Parathyroid adenoma (tissue), 2 donors: ENCODE results near the gene KRTAP10-12.
"Not testable (repeated sequence)": the region's sequence is repeated elsewhere in the genome, so short reads cannot be mapped to it uniquely, and the experiment has no call there.

Experiments used
- H2AFZ ChIP-seq: fragments of 300-600 bp; sonication (generic); one replicate; pipeline ENCODE4 v1.7.0; 2017; ENCODE audit warnings: antibody characterized with exemption, mild to moderate bottlenecking
- H3K27ac ChIP-seq: fragments of 300-600 bp; sonication (generic); one replicate; pipeline ENCODE4 v1.7.0; 2017
- H3K27me3 ChIP-seq: fragments of 300-600 bp; sonication (generic); one replicate; pipeline ENCODE4 v1.7.0; 2017; ENCODE audit warnings: low read length; ENCODE audit not compliant: control insufficient read depth, insufficient read depth
- H3K36me3 ChIP-seq: fragments of 300-600 bp; sonication (generic); one replicate; pipeline ENCODE4 v1.7.0; 2017; ENCODE audit warnings: low read length; ENCODE audit not compliant: control insufficient read depth, insufficient read depth
- H3K4me1 ChIP-seq: fragments of 300-600 bp; sonication (generic); one replicate; pipeline ENCODE4 v1.7.0; 2017; ENCODE audit warnings: control low read depth
- H3K4me2 ChIP-seq: fragments of 300-600 bp; sonication (generic); one replicate; pipeline ENCODE4 v1.7.0; 2017; ENCODE audit warnings: low read length
- H3K4me3 ChIP-seq: fragments of 300-600 bp; sonication (generic); one replicate; pipeline ENCODE4 v1.7.0; 2017; ENCODE audit warnings: low read depth, low read length
- H3K79me2 ChIP-seq: fragments of 300-600 bp; sonication (generic); one replicate; pipeline ENCODE4 v1.7.0; 2017; ENCODE audit warnings: control low read depth
- H3K9ac ChIP-seq: fragments of 300-600 bp; sonication (generic); one replicate; pipeline ENCODE4 v1.7.0; 2017; ENCODE audit warnings: mild to moderate bottlenecking
- H3K9me3 ChIP-seq: fragments of 300-600 bp; sonication (generic); one replicate; pipeline ENCODE4 v1.7.0; 2017; ENCODE audit warnings: low read length; ENCODE audit not compliant: control insufficient read depth
- TF ChIP-seq, protein P1 (sequence below): fragments of 300-600 bp; sonication (generic); IDR thresholded peaks from one replicate; pipeline ENCODE4 v1.7.0; 2017; ENCODE audit warnings: antibody characterized with exemption, mild to moderate bottlenecking
- donor health status: primary hyperparathyroidism.

KRTAP10-12 gene

DNA sequence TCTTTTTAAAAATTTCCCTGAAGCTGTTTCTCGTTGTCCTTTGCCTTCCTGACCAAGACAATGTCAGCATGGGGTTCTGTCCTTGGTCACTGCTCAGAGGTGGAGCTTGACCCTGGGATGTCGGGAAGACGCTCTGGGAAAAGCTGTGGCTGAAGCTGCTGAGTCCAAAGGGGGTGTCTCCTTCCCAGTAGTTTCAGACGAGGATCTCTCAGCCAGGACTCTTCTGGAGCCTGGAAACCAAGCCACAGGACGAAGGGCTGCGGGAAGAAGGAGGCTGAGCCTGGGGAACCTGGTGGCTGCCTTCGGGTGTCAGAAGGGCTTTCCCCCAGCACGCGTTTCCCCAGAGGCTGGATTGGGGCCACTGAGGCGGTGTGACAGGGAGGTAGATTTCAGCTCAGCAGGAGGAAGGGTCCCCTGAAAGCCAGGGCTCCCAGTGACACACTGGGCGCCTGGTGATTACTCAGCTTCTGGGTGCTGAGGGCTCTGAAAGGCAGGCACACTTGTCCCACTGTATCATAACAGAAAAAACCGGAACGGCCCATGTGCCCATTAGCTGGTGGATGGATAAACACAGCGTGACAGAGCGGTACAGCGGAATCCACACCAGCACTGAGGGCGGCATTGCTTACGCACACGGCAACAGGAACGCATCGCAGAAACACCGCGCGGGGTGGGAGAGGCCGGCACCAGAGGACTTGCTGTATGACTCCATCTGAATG is 10.0 kb upstream of the KRTAP10-12 start:
- H3K79me2 ChIP-seq = no peaks in the 10 kb centered on the region
- no peak overlapping the region for H3K4me3 ChIP-seq
- H3K27me3 ChIP-seq = no peaks in the 10 kb centered on the region
- H3K4me1 ChIP-seq = no peaks in the 10 kb centered on the region
- no peak overlapping the region for H3K9ac ChIP-seq
- H3K4me2 ChIP-seq = no peak overlapping the region
- H3K36me3 ChIP-seq = no peaks in the 10 kb centered on the region
- H3K27ac ChIP-seq = no peak overlapping the region
- H2AFZ ChIP-seq = no peak overlapping the region
- no peaks in the 10 kb centered on the region for H3K9me3 ChIP-seq
- TF ChIP-seq, protein P1, sequence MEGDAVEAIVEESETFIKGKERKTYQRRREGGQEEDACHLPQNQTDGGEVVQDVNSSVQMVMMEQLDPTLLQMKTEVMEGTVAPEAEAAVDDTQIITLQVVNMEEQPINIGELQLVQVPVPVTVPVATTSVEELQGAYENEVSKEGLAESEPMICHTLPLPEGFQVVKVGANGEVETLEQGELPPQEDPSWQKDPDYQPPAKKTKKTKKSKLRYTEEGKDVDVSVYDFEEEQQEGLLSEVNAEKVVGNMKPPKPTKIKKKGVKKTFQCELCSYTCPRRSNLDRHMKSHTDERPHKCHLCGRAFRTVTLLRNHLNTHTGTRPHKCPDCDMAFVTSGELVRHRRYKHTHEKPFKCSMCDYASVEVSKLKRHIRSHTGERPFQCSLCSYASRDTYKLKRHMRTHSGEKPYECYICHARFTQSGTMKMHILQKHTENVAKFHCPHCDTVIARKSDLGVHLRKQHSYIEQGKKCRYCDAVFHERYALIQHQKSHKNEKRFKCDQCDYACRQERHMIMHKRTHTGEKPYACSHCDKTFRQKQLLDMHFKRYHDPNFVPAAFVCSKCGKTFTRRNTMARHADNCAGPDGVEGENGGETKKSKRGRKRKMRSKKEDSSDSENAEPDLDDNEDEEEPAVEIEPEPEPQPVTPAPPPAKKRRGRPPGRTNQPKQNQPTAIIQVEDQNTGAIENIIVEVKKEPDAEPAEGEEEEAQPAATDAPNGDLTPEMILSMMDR = no peak

DNA sequence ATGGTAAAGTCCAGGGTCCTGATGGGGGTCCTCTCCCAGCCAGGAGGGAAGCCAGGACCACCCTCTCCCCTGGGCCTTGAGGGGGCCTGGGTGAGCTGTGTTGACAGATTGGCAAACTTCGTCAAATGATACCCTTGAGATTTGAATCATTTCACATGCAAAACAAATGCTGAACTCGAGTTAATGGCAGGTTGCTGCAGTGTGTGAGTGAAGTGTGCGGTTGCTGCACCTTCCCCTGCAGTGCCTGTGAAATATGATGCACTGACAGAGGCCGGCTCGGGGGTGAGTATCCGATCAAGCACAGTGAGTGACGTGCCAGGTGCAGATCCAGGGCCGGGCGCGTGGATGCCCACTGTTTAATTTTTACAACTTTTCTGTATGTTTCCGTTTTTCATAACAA is 9.3 kb upstream of the KRTAP10-12 start:
- H3K27me3 ChIP-seq = no peaks in the 10 kb centered on the region

DNA sequence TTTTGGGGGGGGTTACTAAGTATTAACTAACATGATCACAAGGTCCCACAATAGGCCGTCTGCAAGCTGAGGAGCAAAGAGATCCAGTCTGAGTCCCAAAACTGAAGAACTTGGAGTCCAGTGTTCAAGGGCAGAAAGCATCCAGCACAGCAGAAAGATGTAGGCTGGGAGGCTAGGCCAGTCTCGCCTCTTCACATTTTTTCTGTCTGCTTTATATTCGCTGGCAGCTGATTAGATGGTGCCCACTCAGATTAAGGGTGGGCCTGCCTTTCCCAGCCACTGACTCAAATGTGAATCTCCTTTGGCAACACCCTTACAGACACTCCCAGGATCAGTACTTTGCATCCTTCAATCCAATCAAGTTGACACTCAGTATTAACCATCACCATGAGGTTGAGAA is 7.2 kb upstream of the KRTAP10-12 start:
- not testable (repeated sequence) for H3K27me3 ChIP-seq, H2AFZ ChIP-seq, H3K9ac ChIP-seq, H3K27ac ChIP-seq, H3K4me1 ChIP-seq, H3K9me3 ChIP-seq, H3K4me3 ChIP-seq, H3K4me2 ChIP-seq, H3K79me2 ChIP-seq, H3K36me3 ChIP-seq

More for the DNA sequence above, 9.3 kb upstream of the KRTAP10-12 start:
- no peak overlapping the region for H2AFZ ChIP-seq
- no peaks in the 10 kb centered on the region for H3K36me3 ChIP-seq
- no peak overlapping the region for H3K9ac ChIP-seq
- TF ChIP-seq, protein P1 = no peak
- H3K4me1 ChIP-seq = no peaks in the 10 kb centered on the region
- no peak overlapping the region for H3K4me2 ChIP-seq
- no peak overlapping the region for H3K4me3 ChIP-seq
- H3K79me2 ChIP-seq = no peaks in the 10 kb centered on the region
- H3K9me3 ChIP-seq = no peaks in the 10 kb centered on the region
- no peak overlapping the region for H3K27ac ChIP-seq

DNA sequence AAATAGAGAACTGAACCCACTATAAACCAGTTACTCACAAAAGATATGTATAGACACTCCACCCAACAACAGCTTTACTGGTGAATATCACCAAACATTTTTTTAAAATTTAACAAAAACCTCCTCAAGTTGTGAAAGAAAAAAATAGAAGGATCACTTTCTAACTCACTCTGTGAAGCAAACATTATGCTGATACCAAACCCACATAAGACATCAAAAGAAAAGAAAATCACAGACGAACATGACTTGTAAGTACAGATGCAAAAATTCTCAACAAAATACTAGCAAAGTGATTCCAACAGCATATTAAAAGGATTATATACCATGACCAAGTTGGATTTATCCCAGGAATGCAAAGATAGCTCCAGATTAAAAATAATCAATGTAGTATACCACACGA is 5.3 kb upstream of the KRTAP10-12 start:
- no peaks in the 10 kb centered on the region for H3K9me3 ChIP-seq
- no peak overlapping the region for H3K4me3 ChIP-seq
- H3K4me2 ChIP-seq = no peak overlapping the region
- TF ChIP-seq, protein P1 = no peak
- no peaks in the 10 kb centered on the region for H3K4me1 ChIP-seq
- H3K79me2 ChIP-seq = no peaks in the 10 kb centered on the region
- H3K27ac ChIP-seq = no peak overlapping the region
- no peak overlapping the region for H3K9ac ChIP-seq
- H2AFZ ChIP-seq = no peak overlapping the region
- H3K27me3 ChIP-seq = no peaks in the 10 kb centered on the region
- H3K36me3 ChIP-seq = no peaks in the 10 kb centered on the region

DNA sequence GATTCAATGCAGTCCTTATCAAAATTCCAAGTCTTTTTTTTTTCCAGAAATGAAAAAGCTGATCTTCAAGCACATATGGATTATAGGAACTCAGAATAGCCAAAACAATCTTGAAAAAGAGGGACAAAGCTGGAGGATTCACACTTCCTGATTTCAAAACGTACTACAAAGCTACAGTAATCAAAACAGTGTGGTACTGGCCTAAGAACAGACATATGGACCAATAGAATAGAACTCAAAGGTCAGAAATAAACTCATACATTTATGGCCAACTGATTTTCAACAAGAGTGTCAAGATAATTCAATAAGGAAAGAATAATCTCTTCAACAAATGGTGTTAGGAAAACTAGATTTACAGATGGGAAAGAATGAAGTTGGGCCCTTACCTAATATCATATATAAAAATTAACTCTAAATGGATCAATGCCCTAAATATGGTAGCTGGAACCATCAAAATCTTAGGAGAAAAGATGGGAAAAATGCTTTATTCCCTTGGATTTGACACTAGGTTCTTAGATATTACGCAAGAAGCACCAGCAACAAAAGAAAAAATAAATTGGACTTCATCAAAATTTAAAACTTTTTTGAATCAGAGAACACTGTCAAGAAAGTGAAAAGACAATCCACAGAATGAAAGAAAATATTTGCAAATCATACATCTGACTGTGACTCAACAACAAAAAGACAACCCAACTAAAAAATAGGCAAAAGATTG is 4.0 kb upstream of the KRTAP10-12 start:
- Histone ChIP-seq H3K27ac (no peak overlapping the region), H3K27me3 (no peaks in the 10 kb centered on the region), H3K9me3 (no peaks in the 10 kb centered on the region), H3K4me1 (no peaks in the 10 kb centered on the region), H3K9ac (no peak overlapping the region), H3K79me2 (no peaks in the 10 kb centered on the region), H3K4me3 (no peak overlapping the region), H3K36me3 (no peaks in the 10 kb centered on the region), H2AFZ (no peak overlapping the region), H3K4me2 (no peak overlapping the region)
- TF ChIP-seq, protein P1 = no peak
